Epithelial cell of alveolus of lung (primary cell): ENCODE data around the gene PFDN6. TPM values are rescaled to one million over a fixed set of nuclear protein-coding genes. Genes with fewer than 3 reads are reported as not detected.

Source experiments
- total RNA-seq: library from RNA; depleted of rRNA; stranded (reverse); fragments of >200 nt; gene quantifications from 2 replicates; pipeline ENCODE4 v1.2.1, GENCODE V29; 2015

Gene PFDN6
- total RNA-seq: 47.4 and 68.0 TPM in 2 replicates

GRCh38 chr6:33288921-33289783, at the start of gene PFDN6, which contains the start of gene WDR46:
Gene PFDN6, plus strand, starts transcription at chr6:33289601. Its CDS starts 256 bp downstream, at chr6:33289857.
Gene WDR46, minus strand, starts transcription at chr6:33289239. Its CDS starts 69 bp downstream, at chr6:33289170.

GRCh38 chr6:33271468-33272274, 17.7 kb upstream of the PFDN6 start, which contains the start of the genes RPS18 and VPS52:
Gene RPS18, plus strand, starts transcription at chr6:33272075. Its CDS starts 45 bp downstream, at chr6:33272120.
Gene VPS52, minus strand, starts transcription at chr6:33271876. Its CDS starts 201 bp downstream, at chr6:33271675.

GRCh38 chr6:33276864-33277662, 12.3 kb upstream of the PFDN6 start, which contains the start of gene B3GALT4:
Gene B3GALT4, plus strand, starts transcription at chr6:33277123. Its CDS starts 297 bp downstream, at chr6:33277420.

GRCh38 chr6:33298773-33299236, 9.4 kb downstream of the PFDN6 start, which contains the start of gene RGL2:
Gene RGL2, minus strand, starts transcription at chr6:33298942. Its CDS starts 332 bp downstream, at chr6:33298610.

GRCh38 chr6:33313709-33314514, 24.5 kb downstream of the PFDN6 start, which contains the start of gene TAPBP:
Gene TAPBP, minus strand, starts transcription at chr6:33314078. Its CDS starts 37 bp downstream, at chr6:33314041.

GRCh38 chr6:33317669-33318425, 28.4 kb downstream of the PFDN6 start, which contains the start of gene ZBTB22:
Gene ZBTB22, minus strand, starts transcription at chr6:33317744. Its CDS starts 828 bp downstream, at chr6:33316916.

Other genes starting within 250 kb of the PFDN6 start
- 1.3 and 1.8 TPM in 2 replicates for gene HLA-DPA1, start 216.0 kb upstream of the PFDN6 start, total RNA-seq
- 20.7 and 48.1 TPM in 2 replicates for gene HLA-DPB1, start 213.6 kb upstream of the PFDN6 start, total RNA-seq
- 0.16 TPM in 1 of 2 replicates, not detected in the other for gene COL11A2, start 97.1 kb upstream of the PFDN6 start, total RNA-seq
- 18.2 and 30.1 TPM in 2 replicates for gene RXRB, start 88.9 kb upstream of the PFDN6 start, total RNA-seq
- gene SLC39A7, start 88.7 kb upstream of the PFDN6 start, total RNA-seq: 125 and 202 TPM in 2 replicates
- 4.9 and 16.4 TPM in 2 replicates for gene HSD17B8, start 84.9 kb upstream of the PFDN6 start, total RNA-seq
- gene RING1, start 81.1 kb upstream of the PFDN6 start, total RNA-seq: 17.8 and 22.0 TPM in 2 replicates
- 26.1 and 26.4 TPM in 2 replicates for gene VPS52, start 17.7 kb upstream of the PFDN6 start, total RNA-seq
- gene RPS18, start 17.5 kb upstream of the PFDN6 start, total RNA-seq: 6,636 and 7,005 TPM in 2 replicates
- gene B3GALT4, start 12.5 kb upstream of the PFDN6 start, total RNA-seq: 3.6 and 6.8 TPM in 2 replicates
- gene WDR46, start 362 bp upstream of the PFDN6 start, total RNA-seq: 52.8 and 61.5 TPM in 2 replicates
- 36.6 and 37.5 TPM in 2 replicates for gene RGL2, start 9.3 kb downstream of the PFDN6 start, total RNA-seq
- 101 and 167 TPM in 2 replicates for gene TAPBP, start 24.5 kb downstream of the PFDN6 start, total RNA-seq
- gene ZBTB22, start 28.1 kb downstream of the PFDN6 start, total RNA-seq: 17.6 and 20.3 TPM in 2 replicates
- 35.0 and 54.7 TPM in 2 replicates for gene DAXX, start 33.4 kb downstream of the PFDN6 start, total RNA-seq
- 13.1 and 31.4 TPM in 2 replicates for gene KIFC1, start 102.2 kb downstream of the PFDN6 start, total RNA-seq
- gene PHF1, start 121.4 kb downstream of the PFDN6 start, total RNA-seq: 20.2 and 20.4 TPM in 2 replicates
- gene CUTA, start 128.5 kb downstream of the PFDN6 start, total RNA-seq: 205 and 287 TPM in 2 replicates
- gene SYNGAP1, start 130.5 kb downstream of the PFDN6 start, total RNA-seq: 3.5 and 13.7 TPM in 2 replicates
- 3.0 and 4.9 TPM in 2 replicates for gene ZBTB9, start 165.0 kb downstream of the PFDN6 start, total RNA-seq